Measurements from ENCODE around the gene OSBPL5. TPM values are rescaled to one million over a fixed set of nuclear protein-coding genes. Genes with fewer than 3 reads are reported as not detected.

The OSBPL5 gene
- total and polyA plus RNA-seq, 11 donors, result 10.1 to 27.7 (median 16.4) TPM

GRCh38 chr11:3080104-3080503 lies 85.0 kb downstream of the OSBPL5 start:
- intact Hi-C loops (cut with DNase I), result no loop called here

DNA sequence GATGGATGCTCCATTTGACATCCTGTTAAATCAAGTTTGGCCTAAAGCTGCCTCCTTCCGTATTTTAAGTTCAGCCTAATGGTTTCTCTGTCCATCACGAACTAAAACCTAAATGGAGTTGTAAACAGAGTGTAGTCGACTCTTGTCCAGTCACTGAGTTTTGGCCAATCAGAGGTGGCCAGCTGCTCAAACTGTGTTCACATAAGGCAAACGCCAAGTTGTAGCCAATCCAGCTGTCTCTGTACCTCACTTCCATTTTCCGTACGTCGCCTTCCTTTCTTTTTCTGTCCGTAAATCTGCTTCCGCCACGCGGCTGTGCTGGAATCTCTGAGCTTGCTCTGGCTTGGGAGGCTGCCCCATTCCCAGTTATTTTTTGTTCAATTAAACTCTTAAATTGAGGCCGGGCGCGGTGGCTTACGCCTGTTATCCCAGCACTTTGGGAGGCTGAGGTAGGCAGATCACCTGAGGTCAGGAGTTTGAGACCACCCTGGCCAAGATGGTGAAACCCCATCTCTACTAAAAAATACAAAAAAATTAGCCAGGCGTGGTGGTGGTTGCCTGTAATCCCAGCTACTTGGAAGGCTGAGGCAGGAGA lies 87.2 kb downstream of the OSBPL5 start:
- TF ChIP-seq POLR2A (IDR thresholded peaks at IDR 0.05), result no peak
- TF ChIP-seq, protein P1, sequence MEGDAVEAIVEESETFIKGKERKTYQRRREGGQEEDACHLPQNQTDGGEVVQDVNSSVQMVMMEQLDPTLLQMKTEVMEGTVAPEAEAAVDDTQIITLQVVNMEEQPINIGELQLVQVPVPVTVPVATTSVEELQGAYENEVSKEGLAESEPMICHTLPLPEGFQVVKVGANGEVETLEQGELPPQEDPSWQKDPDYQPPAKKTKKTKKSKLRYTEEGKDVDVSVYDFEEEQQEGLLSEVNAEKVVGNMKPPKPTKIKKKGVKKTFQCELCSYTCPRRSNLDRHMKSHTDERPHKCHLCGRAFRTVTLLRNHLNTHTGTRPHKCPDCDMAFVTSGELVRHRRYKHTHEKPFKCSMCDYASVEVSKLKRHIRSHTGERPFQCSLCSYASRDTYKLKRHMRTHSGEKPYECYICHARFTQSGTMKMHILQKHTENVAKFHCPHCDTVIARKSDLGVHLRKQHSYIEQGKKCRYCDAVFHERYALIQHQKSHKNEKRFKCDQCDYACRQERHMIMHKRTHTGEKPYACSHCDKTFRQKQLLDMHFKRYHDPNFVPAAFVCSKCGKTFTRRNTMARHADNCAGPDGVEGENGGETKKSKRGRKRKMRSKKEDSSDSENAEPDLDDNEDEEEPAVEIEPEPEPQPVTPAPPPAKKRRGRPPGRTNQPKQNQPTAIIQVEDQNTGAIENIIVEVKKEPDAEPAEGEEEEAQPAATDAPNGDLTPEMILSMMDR (IDR thresholded peaks at IDR 0.05), result no peak
- intact Hi-C loops (cut with DNase I), result no loop called here

More at GRCh38 chr11:3080104-3080503, 85.0 kb downstream of the OSBPL5 start:
- H3K27ac ChIP-seq, result no peak overlapping the region
- no peaks in the 10 kb centered on the region for H3K9me3 ChIP-seq
- no peak for TF ChIP-seq POLR2A (IDR thresholded peaks at IDR 0.05)
- TF ChIP-seq, protein P1 (IDR thresholded peaks at IDR 0.05), result no peak
- peaks cover 0 to 4% (median 0%) of the 10 kb centered on the region in 12 donors for H3K4me1 ChIP-seq
- peaks cover 0 to 3% (median 0%) of the 10 kb centered on the region in 9 donors for H3K27me3 ChIP-seq
- H3K36me3 ChIP-seq, result no peaks in the 10 kb centered on the region
- no peak overlapping the region for H3K4me3 ChIP-seq
- 84 to 91% (median 86%) methylated on average over 1 of the region's 1 CpG for WGBS, 4 donors
- DNase-seq, result no peak
- no peak for ATAC-seq

GRCh38 chr11:3077189-3077836 lies 87.8 kb downstream of the OSBPL5 start:
- no peaks in the 10 kb centered on the region for H3K36me3 ChIP-seq
- peaks cover 0 to under 1% (median 0%) of the 10 kb centered on the region in 9 donors for H3K27me3 ChIP-seq
- H3K9me3 ChIP-seq, result no peaks in the 10 kb centered on the region
- H3K4me3 ChIP-seq, result no peak overlapping the region
- DNase-seq (no peak), ATAC-seq (no peak)
- no peak for TF ChIP-seq POLR2A (IDR thresholded peaks at IDR 0.05)
- TF ChIP-seq, protein P1 (IDR thresholded peaks at IDR 0.05), result no peak
- WGBS, 4 donors, result 88 to 89% (median 88%) methylated on average over 11 of the region's 11 CpGs
- H3K27ac ChIP-seq, result no peak overlapping the region
- intact Hi-C loops (cut with DNase I), result no loop called here
- peaks cover 0 to 29% (median 6%) of the 10 kb centered on the region in 12 donors for H3K4me1 ChIP-seq

More for the DNA sequence above, 87.2 kb downstream of the OSBPL5 start:
- H3K9me3 ChIP-seq, result no peaks in the 10 kb centered on the region
- no peaks in the 10 kb centered on the region for H3K36me3 ChIP-seq
- DNase-seq, result no peak
- H3K27ac ChIP-seq, result no peak overlapping the region
- peaks cover 0 to 23% (median 1%) of the 10 kb centered on the region in 12 donors for H3K4me1 ChIP-seq
- 85 to 89% (median 87%) methylated on average over 16 of the region's 16 CpGs for WGBS, 4 donors
- H3K27me3 ChIP-seq, result peaks cover 0 to 3% (median 0%) of the 10 kb centered on the region in 9 donors
- ATAC-seq, result no peak
- H3K4me3 ChIP-seq, result no peak overlapping the region

DNA sequence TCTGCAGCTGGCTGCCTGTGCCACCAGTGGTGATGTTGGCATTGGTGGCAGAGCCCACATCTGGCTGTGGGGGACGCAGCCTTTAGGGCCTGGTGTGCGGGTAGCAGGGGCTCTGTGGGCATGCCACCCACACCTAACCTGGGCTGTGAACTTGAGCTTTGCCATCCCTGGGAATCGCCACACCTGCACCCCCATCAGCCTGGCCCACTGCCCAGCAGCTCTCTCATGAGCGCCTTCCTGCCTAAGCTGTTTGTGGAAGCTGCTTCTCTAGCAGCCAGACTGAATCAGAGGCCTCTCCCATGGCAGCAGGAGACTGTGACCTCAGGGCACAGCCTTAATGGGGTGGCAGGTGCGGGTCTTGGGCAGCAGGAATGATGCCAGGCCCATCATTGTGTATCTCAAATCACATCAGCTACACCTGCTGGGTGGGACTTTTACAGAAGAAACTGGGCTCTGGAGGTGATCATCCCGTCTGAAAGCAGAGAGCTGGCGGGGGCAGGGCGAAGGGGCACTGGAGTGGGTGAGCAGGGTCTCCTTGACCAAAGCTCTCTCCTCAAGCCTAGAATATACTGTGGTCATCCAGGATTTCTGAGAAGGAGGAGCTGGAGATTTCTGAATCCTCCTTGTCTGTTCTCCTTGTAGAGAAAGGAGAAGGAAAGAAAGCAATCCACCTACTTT lies 90.1 kb downstream of the OSBPL5 start:
- no peaks in the 10 kb centered on the region for H3K9me3 ChIP-seq
- DNase-seq (peak in 2 of 5 donors; percentile 57), ATAC-seq (peak in 2 of 4 donors; percentile 51 to 53)
- 65 to 74% (median 70%) methylated on average over 6 to 8 of the region's 8 CpGs for WGBS, 4 donors
- H3K4me1 ChIP-seq, result peaks cover 0 to 35% (median 6%) of the 10 kb centered on the region in 12 donors
- TF ChIP-seq, protein P1 (IDR thresholded peaks at IDR 0.05), result no peak
- TF ChIP-seq POLR2A (IDR thresholded peaks at IDR 0.05), result no peak
- H3K27me3 ChIP-seq, result no peaks in the 10 kb centered on the region
- intact Hi-C loops (cut with DNase I), result no loop called here
- H3K27ac ChIP-seq, result peak overlapping the region in 4 of 12 donors; percentile 2 to 54 (median 38)
- H3K36me3 ChIP-seq, result no peaks in the 10 kb centered on the region
- no peak overlapping the region for H3K4me3 ChIP-seq

All from heart left ventricle (tissue), 16 donors.